NT2/D1 (cell line): Measurements from ENCODE around the gene RELL1.

Experiments
- DNase-seq: peaks from one replicate; pipeline ENCODE4 v3.0.0-alpha.2; 2011; ENCODE audit warnings: low read depth, low spot score
- H3K27me3 ChIP-seq: 2 replicates; pipeline ENCODE4 v1.6.0; 2011; ENCODE audit warnings: mild to moderate bottlenecking; ENCODE audit not compliant: insufficient read length, insufficient read depth
- H3K36me3 ChIP-seq: 2 replicates; pipeline ENCODE4 v1.6.1; 2011; ENCODE audit warnings: mild to moderate bottlenecking, low read length, mixed read lengths; ENCODE audit not compliant: insufficient read depth, insufficient read length
- H3K4me1 ChIP-seq: 2 replicates; pipeline ENCODE4 v1.5.1; 2011; ENCODE audit not compliant: insufficient read depth, insufficient read length
- H3K4me3 ChIP-seq: 2 replicates; pipeline ENCODE4 v1.5.1; 2011; ENCODE audit warnings: low read depth; ENCODE audit not compliant: insufficient read length
- H3K9ac ChIP-seq: 2 replicates; pipeline ENCODE4 v1.6.0; 2011; ENCODE audit warnings: low read depth; ENCODE audit not compliant: insufficient read length
- H3K9me3 ChIP-seq: 2 replicates; pipeline ENCODE4 v1.5.1; 2011; ENCODE audit warnings: mild to moderate bottlenecking, low read length; ENCODE audit not compliant: insufficient read depth
- SUZ12 ChIP-seq: IDR thresholded peaks from 2 replicates; pipeline ENCODE4 v1.6.1; 2011; ENCODE audit not compliant: insufficient read length, insufficient read depth; ENCODE audit errors: extremely low read depth
- YY1 ChIP-seq: IDR thresholded peaks from 2 replicates; pipeline ENCODE4 v1.6.1; 2011; ENCODE audit not compliant: insufficient read length, insufficient read depth
- ZNF274 ChIP-seq: IDR thresholded peaks from 2 replicates; pipeline ENCODE4 v1.6.1; 2011; ENCODE audit warnings: mild to moderate bottlenecking, low read depth, low read length

Gene RELL1

GRCh38 chr4:37615720-37616063 lies 70.5 kb downstream of the RELL1 start:
- no peaks in the 10 kb centered on the region for H3K4me1 ChIP-seq
- no peak overlapping the region for H3K9ac ChIP-seq
- H3K9me3 ChIP-seq = no peaks in the 10 kb centered on the region
- no peak for DNase-seq
- no peak overlapping the region for H3K4me3 ChIP-seq
- no peaks in the 10 kb centered on the region for H3K36me3 ChIP-seq
- TF ChIP-seq ZNF274 = no peak
- TF ChIP-seq SUZ12 = no peak
- TF ChIP-seq YY1 = no peak
- no peaks in the 10 kb centered on the region for H3K27me3 ChIP-seq

- H3K4me3 ChIP-seq = no peak overlapping the region
- TF ChIP-seq ZNF274 (no peak), SUZ12 (no peak), YY1 (no peak)
- DNase-seq = no peak
- H3K27me3 ChIP-seq = no peaks in the 10 kb centered on the region
- no peaks in the 10 kb centered on the region for H3K9me3 ChIP-seq
- H3K4me1 ChIP-seq = no peaks in the 10 kb centered on the region
- no peaks in the 10 kb centered on the region for H3K36me3 ChIP-seq
- H3K9ac ChIP-seq = no peak overlapping the region
Measured at GRCh38 chr4:37615059-37615719, 71.0 kb downstream of the RELL1 start.

GRCh38 chr4:37612811-37613210 lies 73.4 kb downstream of the RELL1 start:
- DNase-seq = no peak
- no peaks in the 10 kb centered on the region for H3K4me1 ChIP-seq

GRCh38 chr4:37609626-37610025 lies 76.5 kb downstream of the RELL1 start:
- Histone ChIP-seq H3K9me3 (peaks cover 8% of the 10 kb centered on the region; the same call in 1 of the 2 replicates), H3K36me3 (no peaks in the 10 kb centered on the region), H3K27me3 (no peaks in the 10 kb centered on the region), H3K9ac (no peak overlapping the region), H3K4me3 (no peak overlapping the region), H3K4me1 (no peaks in the 10 kb centered on the region)
- TF ChIP-seq SUZ12 (no peak), ZNF274 (no peak), YY1 (no peak)
- DNase-seq = no peak

More at GRCh38 chr4:37612811-37613210, 73.4 kb downstream of the RELL1 start:
- H3K9ac ChIP-seq = no peak overlapping the region
- H3K36me3 ChIP-seq = no peaks in the 10 kb centered on the region
- TF ChIP-seq YY1 (no peak), SUZ12 (no peak), ZNF274 (no peak)
- H3K27me3 ChIP-seq = no peaks in the 10 kb centered on the region
- peaks cover 8% of the 10 kb centered on the region; the same call in 1 of the 2 replicates for H3K9me3 ChIP-seq
- H3K4me3 ChIP-seq = no peak overlapping the region

GRCh38 chr4:37607018-37607417 lies 79.2 kb downstream of the RELL1 start:
- Histone ChIP-seq H3K4me3 (no peak overlapping the region), H3K27me3 (no peaks in the 10 kb centered on the region), H3K4me1 (no peaks in the 10 kb centered on the region), H3K36me3 (no peaks in the 10 kb centered on the region), H3K9ac (no peak overlapping the region), H3K9me3 (peaks cover 8% of the 10 kb centered on the region; the same call in 1 of the 2 replicates)
- no peak for DNase-seq
- TF ChIP-seq YY1 = no peak
- no peak for TF ChIP-seq ZNF274
- TF ChIP-seq SUZ12 = no peak

- DNase-seq = no peak
- no peak overlapping the region for H3K9ac ChIP-seq
- TF ChIP-seq ZNF274 = no peak
- no peak for TF ChIP-seq SUZ12
- TF ChIP-seq YY1 = no peak
- H3K4me3 ChIP-seq = no peak overlapping the region
- H3K36me3 ChIP-seq = no peaks in the 10 kb centered on the region
- H3K4me1 ChIP-seq = no peaks in the 10 kb centered on the region
- H3K27me3 ChIP-seq = no peaks in the 10 kb centered on the region
- H3K9me3 ChIP-seq = peaks cover 8% of the 10 kb centered on the region; the same call in 1 of the 2 replicates
Measured at GRCh38 chr4:37605843-37606565, 80.2 kb downstream of the RELL1 start.

GRCh38 chr4:37604461-37604860 lies 81.7 kb downstream of the RELL1 start:
- DNase-seq = no peak
- Histone ChIP-seq H3K9me3 (peaks cover 8% of the 10 kb centered on the region; the same call in 1 of the 2 replicates), H3K27me3 (no peaks in the 10 kb centered on the region), H3K9ac (no peak overlapping the region), H3K4me1 (no peaks in the 10 kb centered on the region), H3K4me3 (no peak overlapping the region), H3K36me3 (no peaks in the 10 kb centered on the region)
- TF ChIP-seq SUZ12 (no peak), ZNF274 (no peak), YY1 (no peak)
